ENCODE data around the gene DDX5.

Gene DDX5

DNA sequence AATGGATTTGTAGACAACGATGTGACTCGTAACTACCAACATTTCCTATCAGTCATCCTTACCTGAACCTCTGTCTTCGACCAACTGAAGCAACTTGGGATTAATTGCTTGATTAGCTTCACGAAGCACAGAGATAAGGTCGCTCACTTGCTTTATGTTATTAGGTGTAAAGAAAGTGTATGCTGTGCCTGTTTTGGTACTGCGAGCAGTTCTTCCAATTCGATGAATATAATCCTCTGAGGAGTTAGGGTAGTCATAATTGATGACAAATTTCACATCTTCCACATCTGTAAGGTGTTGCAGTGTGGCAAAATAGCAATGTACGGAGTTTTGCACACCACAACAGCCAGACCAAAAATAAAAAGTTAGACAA, 5.6 kb downstream of the DDX5 start:
- Histone ChIP-seq H2AFZ (ENCODE audit: low read length) (no peak overlapping the region), H3K36me3 (ENCODE audit: insufficient read depth, low read length) (peaks cover 73% of the 10 kb centered on the region), H4K20me1 (ENCODE audit: insufficient read depth, low read length, poor library complexity, severe bottlenecking) (peaks cover 85% of the 10 kb centered on the region), H3K79me2 (ENCODE audit: insufficient read depth, low read length) (peaks cover 88% of the 10 kb centered on the region), H3K9me2 (replicated peaks; ENCODE audit: low read depth, low read length) (no peaks in the 10 kb centered on the region), H3K9ac (ENCODE audit: low read depth, low read length, poor library complexity, severe bottlenecking) (no peak overlapping the region), H3K4me2 (ENCODE audit: low read depth, low read length, poor library complexity, severe bottlenecking) (peak overlapping the region; percentile 85), H3K4me3 (ENCODE audit: low read length, poor library complexity, severe bottlenecking) (no peak overlapping the region), H3F3A (ENCODE audit: low read depth) (peaks cover 42% of the 10 kb centered on the region), H3K4me1 (ENCODE audit: insufficient read depth, low read length, poor library complexity, severe bottlenecking) (peaks cover 45% of the 10 kb centered on the region), H3K9me3 (ENCODE audit: insufficient read depth, low read depth, low read length) (no peaks in the 10 kb centered on the region), H3K27me3 (ENCODE audit: insufficient read depth, low read length, poor library complexity, severe bottlenecking) (peaks cover under 1% of the 10 kb centered on the region)
- TF ChIP-seq, protein P1, sequence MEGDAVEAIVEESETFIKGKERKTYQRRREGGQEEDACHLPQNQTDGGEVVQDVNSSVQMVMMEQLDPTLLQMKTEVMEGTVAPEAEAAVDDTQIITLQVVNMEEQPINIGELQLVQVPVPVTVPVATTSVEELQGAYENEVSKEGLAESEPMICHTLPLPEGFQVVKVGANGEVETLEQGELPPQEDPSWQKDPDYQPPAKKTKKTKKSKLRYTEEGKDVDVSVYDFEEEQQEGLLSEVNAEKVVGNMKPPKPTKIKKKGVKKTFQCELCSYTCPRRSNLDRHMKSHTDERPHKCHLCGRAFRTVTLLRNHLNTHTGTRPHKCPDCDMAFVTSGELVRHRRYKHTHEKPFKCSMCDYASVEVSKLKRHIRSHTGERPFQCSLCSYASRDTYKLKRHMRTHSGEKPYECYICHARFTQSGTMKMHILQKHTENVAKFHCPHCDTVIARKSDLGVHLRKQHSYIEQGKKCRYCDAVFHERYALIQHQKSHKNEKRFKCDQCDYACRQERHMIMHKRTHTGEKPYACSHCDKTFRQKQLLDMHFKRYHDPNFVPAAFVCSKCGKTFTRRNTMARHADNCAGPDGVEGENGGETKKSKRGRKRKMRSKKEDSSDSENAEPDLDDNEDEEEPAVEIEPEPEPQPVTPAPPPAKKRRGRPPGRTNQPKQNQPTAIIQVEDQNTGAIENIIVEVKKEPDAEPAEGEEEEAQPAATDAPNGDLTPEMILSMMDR (conservative IDR thresholded peaks at IDR 0.05; ENCODE audit: low read length): no peak
- TF ChIP-seq EZH2phosphoT487 (IDR thresholded peaks at IDR 0.05; ENCODE audit: borderline replicate concordance): no peak

DNA sequence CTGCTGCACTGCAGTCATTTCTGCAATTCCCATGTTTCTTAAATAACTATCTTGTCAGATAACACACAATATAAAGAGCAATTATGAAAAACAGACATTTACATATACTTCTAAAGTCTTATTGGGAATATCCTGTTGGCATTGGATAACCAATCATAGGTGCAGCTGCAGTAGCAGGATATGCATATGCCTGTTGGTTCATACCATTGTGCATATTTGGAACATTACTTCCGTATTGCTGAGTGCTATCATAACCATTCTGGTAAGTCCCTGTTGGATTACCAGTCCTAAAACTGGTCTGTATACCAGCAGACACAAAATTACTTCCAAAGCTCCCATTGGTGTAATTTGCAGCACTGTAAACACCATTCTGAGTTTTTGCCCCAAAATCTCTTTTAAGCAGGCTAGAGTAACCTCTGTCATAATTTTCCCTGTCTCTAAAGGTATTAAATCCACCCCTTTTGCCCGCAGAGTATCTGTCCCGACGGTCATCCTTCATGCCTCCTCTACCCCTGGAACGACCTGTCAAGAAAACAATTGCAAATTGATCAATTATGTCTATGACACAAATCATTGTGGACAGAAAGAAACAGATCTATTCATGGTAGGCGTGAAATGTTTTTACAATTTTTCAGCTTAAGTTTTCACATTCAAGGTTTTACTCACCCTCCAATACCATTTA, 6.1 kb downstream of the DDX5 start:
- peaks cover 71% of the 10 kb centered on the region for H3K36me3 ChIP-seq (ENCODE audit: insufficient read depth, low read length)

DNA sequence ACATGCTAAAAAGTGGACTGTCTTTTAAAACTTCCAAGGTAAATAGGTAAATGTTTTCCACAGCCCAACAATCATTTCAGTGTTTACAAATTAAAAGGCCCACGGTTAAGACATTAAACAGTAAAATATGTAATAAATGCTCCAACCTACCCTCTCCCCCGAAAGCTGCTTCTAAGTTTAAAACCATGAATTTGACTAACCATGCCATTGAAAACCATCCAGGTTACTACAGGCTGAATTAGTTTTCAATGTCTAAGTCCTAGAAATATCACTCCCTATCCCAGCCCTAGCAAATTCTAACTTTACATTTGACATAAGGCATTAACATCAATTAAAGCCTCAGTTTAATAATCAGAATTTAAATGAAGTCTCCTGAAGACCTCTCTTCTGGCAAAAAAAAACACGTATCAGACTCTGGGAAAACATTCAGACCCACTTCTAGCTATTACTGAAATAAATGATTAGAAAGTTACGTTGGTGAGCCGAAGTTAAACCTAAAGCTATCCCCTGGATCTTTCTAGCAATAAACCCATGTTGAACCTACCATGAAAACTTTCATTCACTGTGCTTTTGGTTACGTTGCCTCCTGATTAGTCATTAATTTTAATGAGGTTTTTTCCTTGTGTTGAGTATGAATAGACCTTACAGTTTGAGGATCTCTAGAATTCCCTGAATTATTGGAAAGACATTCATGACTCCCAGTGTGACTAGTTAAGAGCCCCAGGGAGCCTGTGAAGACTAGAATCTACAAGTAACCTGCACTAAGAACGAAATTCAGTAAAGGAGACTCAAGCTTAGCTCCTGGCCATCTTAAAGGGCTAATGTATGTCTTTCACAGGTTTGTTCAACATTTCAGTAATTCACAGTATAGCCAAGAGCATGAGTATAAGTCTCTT, 7.5 kb downstream of the DDX5 start:
- TF ChIP-seq, protein P1 (conservative IDR thresholded peaks at IDR 0.05; ENCODE audit: low read length): no peak
- TF ChIP-seq EZH2phosphoT487 (IDR thresholded peaks at IDR 0.05; ENCODE audit: borderline replicate concordance): no peak
- Histone ChIP-seq H2AFZ (ENCODE audit: low read length) (no peak overlapping the region), H3K79me2 (ENCODE audit: insufficient read depth, low read length) (peaks cover 85% of the 10 kb centered on the region), H3K36me3 (ENCODE audit: insufficient read depth, low read length) (peaks cover 57% of the 10 kb centered on the region), H3K4me3 (ENCODE audit: low read length, poor library complexity, severe bottlenecking) (peak overlapping the region; percentile 93), H3K9me3 (ENCODE audit: insufficient read depth, low read depth, low read length) (no peaks in the 10 kb centered on the region), H3K9me2 (replicated peaks; ENCODE audit: low read depth, low read length) (no peaks in the 10 kb centered on the region), H3K27me3 (ENCODE audit: insufficient read depth, low read length, poor library complexity, severe bottlenecking) (no peaks in the 10 kb centered on the region), H3K4me1 (ENCODE audit: insufficient read depth, low read length, poor library complexity, severe bottlenecking) (peaks cover 40% of the 10 kb centered on the region), H3K9ac (ENCODE audit: low read depth, low read length, poor library complexity, severe bottlenecking) (no peak overlapping the region), H3F3A (ENCODE audit: low read depth) (peaks cover 42% of the 10 kb centered on the region), H3K4me2 (ENCODE audit: low read depth, low read length, poor library complexity, severe bottlenecking) (peak overlapping the region; percentile 85), H4K20me1 (ENCODE audit: insufficient read depth, low read length, poor library complexity, severe bottlenecking) (peaks cover 74% of the 10 kb centered on the region)

More for the DNA sequence above, 6.1 kb downstream of the DDX5 start:
- H3K4me3 ChIP-seq (ENCODE audit: low read length, poor library complexity, severe bottlenecking): no peak overlapping the region
- H3K9me2 ChIP-seq (replicated peaks; ENCODE audit: low read depth, low read length): no peaks in the 10 kb centered on the region
- H3K9me3 ChIP-seq (ENCODE audit: insufficient read depth, low read depth, low read length): no peaks in the 10 kb centered on the region
- H3K4me2 ChIP-seq (ENCODE audit: low read depth, low read length, poor library complexity, severe bottlenecking): peak overlapping the region; percentile 85
- H3F3A ChIP-seq (ENCODE audit: low read depth): peaks cover 42% of the 10 kb centered on the region
- peaks cover 48% of the 10 kb centered on the region for H3K4me1 ChIP-seq (ENCODE audit: insufficient read depth, low read length, poor library complexity, severe bottlenecking)
- H2AFZ ChIP-seq (ENCODE audit: low read length): no peak overlapping the region
- no peak overlapping the region for H3K9ac ChIP-seq (ENCODE audit: low read depth, low read length, poor library complexity, severe bottlenecking)
- TF ChIP-seq, protein P1 (conservative IDR thresholded peaks at IDR 0.05; ENCODE audit: low read length): no peak
- H3K27me3 ChIP-seq (ENCODE audit: insufficient read depth, low read length, poor library complexity, severe bottlenecking): no peaks in the 10 kb centered on the region
- H3K79me2 ChIP-seq (ENCODE audit: insufficient read depth, low read length): peaks cover 88% of the 10 kb centered on the region
- H4K20me1 ChIP-seq (ENCODE audit: insufficient read depth, low read length, poor library complexity, severe bottlenecking): peaks cover 82% of the 10 kb centered on the region
